Measurements from ENCODE around the gene EPHB6.

The EPHB6 gene

DNA sequence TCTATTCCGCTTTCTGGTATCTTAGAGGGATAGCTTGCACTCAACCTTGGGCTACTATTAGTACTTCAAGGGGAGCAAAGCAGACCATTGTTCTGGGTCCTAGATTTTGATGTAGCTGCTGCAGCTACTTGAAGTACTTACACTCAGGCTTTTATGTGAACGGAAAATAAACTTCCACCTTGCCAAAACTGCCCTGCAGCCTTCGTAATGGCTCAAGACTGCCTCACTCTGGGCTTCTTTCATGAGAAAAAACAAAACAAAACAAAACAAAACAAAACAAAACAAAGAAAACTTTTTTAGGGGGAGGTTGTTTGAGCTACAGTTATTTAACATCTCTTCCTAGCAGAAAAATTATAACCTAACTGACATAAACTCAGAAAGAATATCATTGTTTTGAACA is 19.4 kb upstream of the EPHB6 start:
- no peaks in the 10 kb centered on the region for H3K36me3 ChIP-seq (ENCODE audit: insufficient read depth, low read length)
- no peak overlapping the region for H3K9ac ChIP-seq (ENCODE audit: low read depth, low read length)
- H3K4me1 ChIP-seq (ENCODE audit: control insufficient read depth, insufficient read depth, low read length), result no peaks in the 10 kb centered on the region

GRCh38 chr7:142836426-142836825 is 18.4 kb upstream of the EPHB6 start:
- Histone ChIP-seq H3K4me1 (ENCODE audit: control insufficient read depth, insufficient read depth, low read length) (no peaks in the 10 kb centered on the region), H3K4me2 (ENCODE audit: low read length) (no peak overlapping the region), H3K9me3 (replicated peaks; ENCODE audit: low read length) (no peaks in the 10 kb centered on the region), H3K36me3 (ENCODE audit: insufficient read depth, low read length) (no peaks in the 10 kb centered on the region), H3K4me3 (ENCODE audit: low read length) (no peak overlapping the region), H3K9ac (ENCODE audit: low read depth, low read length) (no peak overlapping the region), H3K27me3 (ENCODE audit: control insufficient read depth, insufficient read depth, low read length) (peaks cover 7% of the 10 kb centered on the region)

More for the DNA sequence above, 19.4 kb upstream of the EPHB6 start:
- Histone ChIP-seq H3K4me2 (ENCODE audit: low read length) (no peak overlapping the region), H3K4me3 (ENCODE audit: low read length) (no peak overlapping the region), H3K27me3 (ENCODE audit: control insufficient read depth, insufficient read depth, low read length) (peaks cover 2% of the 10 kb centered on the region), H3K9me3 (replicated peaks; ENCODE audit: low read length) (no peaks in the 10 kb centered on the region)

DNA sequence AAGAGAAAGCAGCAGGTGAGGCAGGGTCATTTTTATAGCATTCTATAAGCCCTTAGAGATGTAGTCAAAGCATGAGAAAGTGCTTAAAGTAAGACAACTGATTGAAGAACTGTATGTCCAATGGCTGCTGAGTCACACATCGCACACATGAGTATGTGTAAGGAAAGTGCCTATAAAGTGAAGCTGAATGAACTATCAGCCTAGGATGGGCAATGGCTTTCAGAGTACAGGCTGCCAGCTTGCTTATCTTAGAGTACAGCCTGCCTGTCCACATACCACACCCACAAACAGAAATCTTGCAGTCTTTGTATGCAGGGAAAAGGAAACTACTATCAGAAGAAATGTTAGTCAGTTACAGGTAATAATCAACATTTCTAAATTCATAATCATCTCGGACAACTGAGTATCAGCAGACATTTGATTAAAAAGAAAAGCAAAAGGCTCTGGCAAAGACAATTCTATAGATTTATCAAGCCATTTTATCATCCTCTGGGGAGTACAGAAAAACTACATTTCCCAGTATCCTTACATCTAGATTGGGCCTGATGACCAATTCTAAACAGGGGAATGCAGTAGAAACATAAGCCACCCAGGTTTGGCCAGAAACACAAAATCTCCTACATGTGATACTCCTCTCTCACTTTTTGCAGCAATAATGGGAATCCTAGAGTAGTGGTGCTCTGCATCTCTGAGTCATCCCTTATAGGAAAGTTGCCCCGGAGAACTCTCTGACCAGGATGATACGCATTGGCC is 16.2 kb upstream of the EPHB6 start:
- H3K4me3 ChIP-seq (ENCODE audit: low read length), result no peak overlapping the region
- H3K27me3 ChIP-seq (ENCODE audit: control insufficient read depth, insufficient read depth, low read length), result peaks cover 7% of the 10 kb centered on the region
- no peak overlapping the region for H3K4me2 ChIP-seq (ENCODE audit: low read length)
- no peak overlapping the region for H3K9ac ChIP-seq (ENCODE audit: low read depth, low read length)
- H3K4me1 ChIP-seq (ENCODE audit: control insufficient read depth, insufficient read depth, low read length), result no peaks in the 10 kb centered on the region
- H3K9me3 ChIP-seq (replicated peaks; ENCODE audit: low read length), result no peaks in the 10 kb centered on the region
- H3K36me3 ChIP-seq (ENCODE audit: insufficient read depth, low read length), result no peaks in the 10 kb centered on the region

DNA sequence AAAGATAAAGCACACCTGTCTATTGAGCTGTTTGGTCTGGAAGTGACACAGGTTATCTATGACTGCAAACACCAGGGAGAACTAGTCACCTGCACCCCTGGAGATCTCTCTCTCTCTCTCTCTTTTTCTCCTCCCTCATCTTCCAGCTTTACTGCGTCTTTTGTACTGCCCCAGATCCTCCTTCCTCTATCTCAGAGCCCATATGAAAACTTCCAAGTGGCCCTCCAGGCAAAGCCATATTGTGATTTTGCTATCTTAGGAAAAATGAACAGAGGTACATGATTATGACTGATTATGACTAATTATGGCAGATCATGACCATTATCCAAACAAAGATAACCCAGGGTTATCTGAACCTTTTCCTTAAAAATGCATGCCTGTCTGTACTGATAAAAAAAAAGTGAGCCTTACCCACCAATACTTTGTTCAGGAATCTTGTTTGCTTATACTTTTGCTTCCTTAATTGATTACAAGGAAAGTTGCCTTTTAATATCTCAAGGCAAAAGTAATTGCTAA is 12.6 kb upstream of the EPHB6 start:
- Histone ChIP-seq H3K4me2 (ENCODE audit: low read length) (no peak overlapping the region), H3K36me3 (ENCODE audit: insufficient read depth, low read length) (no peaks in the 10 kb centered on the region), H3K9me3 (replicated peaks; ENCODE audit: low read length) (no peaks in the 10 kb centered on the region), H3K4me3 (ENCODE audit: low read length) (no peak overlapping the region), H3K27me3 (ENCODE audit: control insufficient read depth, insufficient read depth, low read length) (peaks cover 12% of the 10 kb centered on the region), H3K9ac (ENCODE audit: low read depth, low read length) (no peak overlapping the region), H3K4me1 (ENCODE audit: control insufficient read depth, insufficient read depth, low read length) (no peaks in the 10 kb centered on the region)

- H3K4me1 ChIP-seq (ENCODE audit: control insufficient read depth, insufficient read depth, low read length), result no peaks in the 10 kb centered on the region
- peaks cover 23% of the 10 kb centered on the region for H3K27me3 ChIP-seq (ENCODE audit: control insufficient read depth, insufficient read depth, low read length)
- no peaks in the 10 kb centered on the region for H3K9me3 ChIP-seq (replicated peaks; ENCODE audit: low read length)
- H3K4me3 ChIP-seq (ENCODE audit: low read length), result no peak overlapping the region
- no peak overlapping the region for H3K4me2 ChIP-seq (ENCODE audit: low read length)
- no peaks in the 10 kb centered on the region for H3K36me3 ChIP-seq (ENCODE audit: insufficient read depth, low read length)
- no peak overlapping the region for H3K9ac ChIP-seq (ENCODE audit: low read depth, low read length)
Measured at GRCh38 chr7:142847353-142847752, 7.5 kb upstream of the EPHB6 start.

- Histone ChIP-seq H3K4me3 (ENCODE audit: low read length) (no peak overlapping the region), H3K4me1 (ENCODE audit: control insufficient read depth, insufficient read depth, low read length) (peaks cover 8% of the 10 kb centered on the region), H3K9ac (ENCODE audit: low read depth, low read length) (no peak overlapping the region), H3K9me3 (replicated peaks; ENCODE audit: low read length) (no peaks in the 10 kb centered on the region), H3K36me3 (ENCODE audit: insufficient read depth, low read length) (no peaks in the 10 kb centered on the region), H3K27me3 (ENCODE audit: control insufficient read depth, insufficient read depth, low read length) (peaks cover 17% of the 10 kb centered on the region), H3K4me2 (ENCODE audit: low read length) (no peak overlapping the region)
Measured at GRCh38 chr7:142851269-142851668, 3.6 kb upstream of the EPHB6 start.

DNA sequence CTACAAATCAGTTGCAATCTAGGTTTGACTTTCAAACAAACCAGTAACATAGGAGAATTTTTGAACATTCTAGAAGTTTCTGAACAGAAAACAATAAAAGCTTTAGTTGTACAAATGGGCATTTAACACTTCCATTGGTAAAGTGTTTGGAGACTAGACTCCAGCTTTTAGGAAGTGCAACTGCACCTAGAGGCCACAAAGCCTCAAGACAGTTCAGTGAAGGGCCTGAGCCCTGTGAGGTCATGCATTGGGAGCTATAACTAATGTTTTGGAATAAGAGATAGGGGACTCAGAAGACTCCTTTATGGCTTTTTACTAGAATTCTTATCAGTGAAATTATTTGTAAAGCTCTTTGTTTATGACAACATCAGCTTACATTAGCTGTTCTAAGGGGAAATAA is 3.0 kb upstream of the EPHB6 start:
- H3K4me1 ChIP-seq (ENCODE audit: control insufficient read depth, insufficient read depth, low read length), result peaks cover 11% of the 10 kb centered on the region
- no peaks in the 10 kb centered on the region for H3K36me3 ChIP-seq (ENCODE audit: insufficient read depth, low read length)
- no peaks in the 10 kb centered on the region for H3K9me3 ChIP-seq (replicated peaks; ENCODE audit: low read length)
- no peak overlapping the region for H3K4me2 ChIP-seq (ENCODE audit: low read length)
- H3K9ac ChIP-seq (ENCODE audit: low read depth, low read length), result no peak overlapping the region
- no peak overlapping the region for H3K4me3 ChIP-seq (ENCODE audit: low read length)
- H3K27me3 ChIP-seq (ENCODE audit: control insufficient read depth, insufficient read depth, low read length), result peaks cover 17% of the 10 kb centered on the region

- Histone ChIP-seq H3K4me2 (ENCODE audit: low read length) (peak overlapping the region; percentile 96), H3K36me3 (ENCODE audit: insufficient read depth, low read length) (no peaks in the 10 kb centered on the region), H3K4me3 (ENCODE audit: low read length) (peak overlapping the region; percentile 78), H3K4me1 (ENCODE audit: control insufficient read depth, insufficient read depth, low read length) (peaks cover 11% of the 10 kb centered on the region), H3K9me3 (replicated peaks; ENCODE audit: low read length) (no peaks in the 10 kb centered on the region), H3K9ac (ENCODE audit: low read depth, low read length) (peak overlapping the region; percentile 79), H3K27me3 (ENCODE audit: control insufficient read depth, insufficient read depth, low read length) (peaks cover 17% of the 10 kb centered on the region)
Measured at GRCh38 chr7:142853739-142854371, 1.0 kb upstream of the EPHB6 start.

GRCh38 chr7:142855114-142855743 is 353 bp downstream of the EPHB6 start:
- Histone ChIP-seq H3K27me3 (ENCODE audit: control insufficient read depth, insufficient read depth, low read length) (peaks cover 14% of the 10 kb centered on the region), H3K9ac (ENCODE audit: low read depth, low read length) (peak overlapping the region; percentile 79), H3K4me1 (ENCODE audit: control insufficient read depth, insufficient read depth, low read length) (peaks cover 11% of the 10 kb centered on the region), H3K4me3 (ENCODE audit: low read length) (peak overlapping the region; percentile 78), H3K36me3 (ENCODE audit: insufficient read depth, low read length) (no peaks in the 10 kb centered on the region), H3K4me2 (ENCODE audit: low read length) (peak overlapping the region; percentile 96), H3K9me3 (replicated peaks; ENCODE audit: low read length) (no peaks in the 10 kb centered on the region)

DNA sequence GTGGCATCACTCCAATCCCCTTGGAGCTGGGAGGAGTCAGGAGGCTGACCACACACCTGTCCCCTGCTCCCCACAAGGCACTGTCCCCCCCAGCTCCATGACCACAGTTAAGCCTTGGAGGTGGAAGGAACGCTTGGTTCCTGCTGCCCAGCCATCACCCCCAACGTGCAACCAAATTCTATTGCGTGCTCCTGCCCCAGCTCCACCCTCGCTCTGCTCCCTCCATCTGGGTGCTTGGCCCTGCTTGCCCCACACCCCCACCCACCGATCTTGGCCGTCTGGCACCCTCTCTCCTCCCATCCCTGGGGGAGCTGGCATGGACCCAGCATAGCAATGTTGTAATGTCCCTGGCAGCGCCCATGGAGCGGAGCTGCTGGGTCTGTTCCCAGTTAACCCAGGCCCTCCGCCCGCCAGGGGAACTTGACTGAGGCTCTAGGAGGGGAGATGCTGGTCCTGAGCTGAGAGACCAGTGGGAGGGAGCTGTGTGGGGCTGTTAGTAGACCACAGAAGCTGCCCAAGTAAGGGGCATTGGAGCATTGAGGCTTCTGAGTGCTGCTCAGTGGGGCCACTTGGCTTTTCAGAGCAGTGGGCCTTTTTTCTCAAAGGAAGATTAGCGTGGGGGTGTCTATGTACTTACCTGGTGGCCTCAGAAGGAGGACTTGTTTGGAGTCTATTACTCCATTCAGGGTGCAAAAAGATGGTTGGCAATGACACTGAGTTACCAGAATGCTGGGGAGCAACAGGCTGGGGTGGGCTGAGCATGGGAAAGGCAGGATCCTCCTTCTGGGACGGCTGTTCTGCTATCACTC is 1.1 kb downstream of the EPHB6 start:
- peak overlapping the region; percentile 78 for H3K4me3 ChIP-seq (ENCODE audit: low read length)
- no peaks in the 10 kb centered on the region for H3K36me3 ChIP-seq (ENCODE audit: insufficient read depth, low read length)
- H3K27me3 ChIP-seq (ENCODE audit: control insufficient read depth, insufficient read depth, low read length), result peaks cover 9% of the 10 kb centered on the region
- H3K4me1 ChIP-seq (ENCODE audit: control insufficient read depth, insufficient read depth, low read length), result peaks cover 11% of the 10 kb centered on the region
- H3K9ac ChIP-seq (ENCODE audit: low read depth, low read length), result no peak overlapping the region
- no peaks in the 10 kb centered on the region for H3K9me3 ChIP-seq (replicated peaks; ENCODE audit: low read length)
- peak overlapping the region; percentile 96 for H3K4me2 ChIP-seq (ENCODE audit: low read length)

All from skeletal muscle satellite cell (primary cell).